HepG2 (cell line): ENCODE results near the gene CBY1. TPM values are rescaled to one million over a fixed set of nuclear protein-coding genes. Genes with fewer than 3 reads are reported as not detected.
A peak's percentile ranks its signal among the peaks of the same experiment; 100 is the strongest.

Source experiments
- ARHGAP35 ChIP-seq: sonication (generic); formaldehyde crosslinking; IDR thresholded peaks from 2 replicates; pipeline ENCODE4 v1.9.0; 2022; ENCODE audit warnings: mild to moderate bottlenecking, inconsistent platforms, moderate library complexity, missing genetic modification reagents, borderline replicate concordance
- HDAC6 ChIP-seq: fragments of 200-600 bp; sonication (generic); IDR thresholded peaks from 2 replicates; pipeline ENCODE4 v1.7.0; 2017; ENCODE audit warnings: mild to moderate bottlenecking, antibody characterized with exemption, low read length, low read depth
- MATR3 ChIP-seq: sonication (generic); formaldehyde crosslinking; IDR thresholded peaks from 2 replicates; pipeline ENCODE4 v1.4.0; 2020; ENCODE audit warnings: missing genetic modification reagents
- MXD1 ChIP-seq: sonication (generic); formaldehyde crosslinking; IDR thresholded peaks from 2 replicates; pipeline ENCODE4 v1.4.0; 2020; ENCODE audit warnings: mild to moderate bottlenecking, missing genetic modification reagents
- PLSCR1 ChIP-seq: sonication (generic); formaldehyde crosslinking; IDR thresholded peaks from 2 replicates; pipeline ENCODE4 v1.5.0; 2020; ENCODE audit warnings: missing genetic modification reagents, mild to moderate bottlenecking, borderline replicate concordance
- RFXANK ChIP-seq: IDR thresholded peaks from 2 replicates; pipeline ENCODE4 v1.6.1; 2016
- RORA ChIP-seq: sonication (generic); formaldehyde crosslinking; IDR thresholded peaks from 2 replicates; pipeline ENCODE4 v1.5.0; 2020; ENCODE audit warnings: mild to moderate bottlenecking, missing genetic modification reagents, moderate library complexity
- SP2 ChIP-seq: sonication (generic); formaldehyde crosslinking; IDR thresholded peaks from 2 replicates; pipeline ENCODE4 v1.5.1; 2020; ENCODE audit warnings: mild to moderate bottlenecking, missing genetic modification reagents
- XBP1 ChIP-seq: sonication (generic); formaldehyde crosslinking; IDR thresholded peaks from 2 replicates; pipeline ENCODE4 v1.5.0; 2020; ENCODE audit warnings: missing genetic modification reagents
- YEATS4 ChIP-seq: sonication (generic); formaldehyde crosslinking; IDR thresholded peaks from 2 replicates; pipeline ENCODE4 v1.4.0; 2020; ENCODE audit warnings: missing genetic modification reagents, borderline replicate concordance
- ZBTB38 ChIP-seq: sonication (generic); formaldehyde crosslinking; IDR thresholded peaks from 2 replicates; pipeline ENCODE4 v1.5.1; 2020; ENCODE audit warnings: mild to moderate bottlenecking, missing genetic modification reagents
- ZNF18 ChIP-seq: sonication (generic); formaldehyde crosslinking; IDR thresholded peaks from 2 replicates; pipeline ENCODE4 v1.8.0; 2022; ENCODE audit warnings: mild to moderate bottlenecking, missing genetic modification reagents; ENCODE audit not compliant: insufficient replicate concordance
- ZNF569 ChIP-seq: sonication (generic); formaldehyde crosslinking; IDR thresholded peaks from 2 replicates; pipeline ENCODE4 v1.5.0; 2020; ENCODE audit warnings: mild to moderate bottlenecking, missing genetic modification reagents, moderate library complexity, borderline replicate concordance
- ZNF782 ChIP-seq: sonication (generic); formaldehyde crosslinking; IDR thresholded peaks from 2 replicates; pipeline ENCODE4 v1.4.0; 2020; ENCODE audit warnings: missing genetic modification reagents, mild to moderate bottlenecking, borderline replicate concordance
- ZNF800 ChIP-seq: sonication (generic); formaldehyde crosslinking; IDR thresholded peaks from 2 replicates; pipeline ENCODE4 v1.4.0; 2020; ENCODE audit warnings: missing genetic modification reagents
- ZNF839 ChIP-seq: sonication (generic); formaldehyde crosslinking; IDR thresholded peaks from 2 replicates; pipeline ENCODE4 v1.4.0; 2020; ENCODE audit warnings: missing genetic modification reagents, mild to moderate bottlenecking, borderline replicate concordance
- polyA plus RNA-seq, 8 experiments: library from polyadenylated mRNA; depleted of rRNA in 3 of 8; stranded (reverse) in 7 of 8; unstranded in 1 of 8; fragments of >200 nt; fragmentation: Illumina TruSeq in 4 of 8; extraction: Trizol in 4 of 8; gene quantifications; 2 replicates each; pipeline versions ENCODE4 v1.2.1 to v1.2.3, GENCODE V29; 2011 to 2016; ENCODE audit warnings: low read depth in 4 of 8, missing spikeins in 1 of 8, mixed read lengths in 1 of 8; ENCODE audit not compliant: insufficient read depth in 1 of 8
- total RNA-seq, 5 experiments: library from RNA; depleted of rRNA; stranded (reverse); fragments of >200 nt; fragmentation: Illumina TruSeq; extraction: Trizol; gene quantifications; 2 replicates each; pipeline ENCODE4 v1.2.3, GENCODE V29; 2016; ENCODE audit warnings: low read depth in 1 of 5
- TF ChIP-seq, protein P1 (sequence below): sonication (generic); formaldehyde crosslinking; IDR thresholded peaks from 2 replicates; pipeline ENCODE4 v1.5.1; 2020; ENCODE audit warnings: missing genetic modification reagents, mild to moderate bottlenecking, borderline replicate concordance
- TF ChIP-seq, protein P2 (sequence below): IDR thresholded peaks from 2 replicates; pipeline ENCODE4 v1.6.1; 2012; ENCODE audit warnings: low read length, improper control_type of control experiment
- TF ChIP-seq, protein P3 (sequence below): sonication (generic); formaldehyde crosslinking; IDR thresholded peaks from 2 replicates; pipeline ENCODE4 v1.8.1; 2023; ENCODE audit warnings: missing genetic modification reagents, mild to moderate bottlenecking, borderline replicate concordance

CBY1 gene
- total and polyA plus RNA-seq, 2 of the 13 experiments (the other 11 are each of a cell fraction or from before 2014, with no cell fraction given) = 19.7 to 20.3 TPM

- no peak; the same call in 1 of the 2 replicates for TF ChIP-seq ZNF800 (CRISPR knock-in tag)
- no peak for TF ChIP-seq RORA
- TF ChIP-seq PLSCR1 (CRISPR knock-in tag) = peak; percentile 81; the same call in 1 of the 2 replicates
- peak; percentile 81 for TF ChIP-seq ARHGAP35 (CRISPR knock-in tag)
- TF ChIP-seq RFXANK (CRISPR knock-in tag) = peak; percentile 62; the same call in 1 of the 2 replicates
- peak; percentile 84; the same call in 1 of the 2 replicates for TF ChIP-seq ZNF782 (CRISPR knock-in tag)
- TF ChIP-seq, protein P1, sequence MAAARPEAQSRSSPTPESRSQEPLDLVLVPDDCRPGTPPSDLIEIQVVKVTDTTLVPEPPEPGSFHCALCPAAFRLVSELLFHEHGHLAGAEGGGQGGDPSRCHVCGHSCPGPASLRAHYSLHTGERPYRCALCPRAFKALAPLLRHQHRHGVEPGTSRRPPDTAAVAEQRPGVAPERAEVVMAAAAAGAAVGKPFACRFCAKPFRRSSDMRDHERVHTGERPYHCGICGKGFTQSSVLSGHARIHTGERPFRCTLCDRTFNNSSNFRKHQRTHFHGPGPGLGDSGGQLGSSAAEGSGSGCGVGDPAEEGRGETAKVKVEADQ = peak; percentile 94; the same call in 1 of the 2 replicates
- peak; percentile 96 for TF ChIP-seq ZBTB38 (CRISPR knock-in tag)
- TF ChIP-seq MXD1 (CRISPR knock-in tag) = peak; percentile 94
- TF ChIP-seq MATR3 (CRISPR knock-in tag) = no peak
- TF ChIP-seq, protein P2, sequence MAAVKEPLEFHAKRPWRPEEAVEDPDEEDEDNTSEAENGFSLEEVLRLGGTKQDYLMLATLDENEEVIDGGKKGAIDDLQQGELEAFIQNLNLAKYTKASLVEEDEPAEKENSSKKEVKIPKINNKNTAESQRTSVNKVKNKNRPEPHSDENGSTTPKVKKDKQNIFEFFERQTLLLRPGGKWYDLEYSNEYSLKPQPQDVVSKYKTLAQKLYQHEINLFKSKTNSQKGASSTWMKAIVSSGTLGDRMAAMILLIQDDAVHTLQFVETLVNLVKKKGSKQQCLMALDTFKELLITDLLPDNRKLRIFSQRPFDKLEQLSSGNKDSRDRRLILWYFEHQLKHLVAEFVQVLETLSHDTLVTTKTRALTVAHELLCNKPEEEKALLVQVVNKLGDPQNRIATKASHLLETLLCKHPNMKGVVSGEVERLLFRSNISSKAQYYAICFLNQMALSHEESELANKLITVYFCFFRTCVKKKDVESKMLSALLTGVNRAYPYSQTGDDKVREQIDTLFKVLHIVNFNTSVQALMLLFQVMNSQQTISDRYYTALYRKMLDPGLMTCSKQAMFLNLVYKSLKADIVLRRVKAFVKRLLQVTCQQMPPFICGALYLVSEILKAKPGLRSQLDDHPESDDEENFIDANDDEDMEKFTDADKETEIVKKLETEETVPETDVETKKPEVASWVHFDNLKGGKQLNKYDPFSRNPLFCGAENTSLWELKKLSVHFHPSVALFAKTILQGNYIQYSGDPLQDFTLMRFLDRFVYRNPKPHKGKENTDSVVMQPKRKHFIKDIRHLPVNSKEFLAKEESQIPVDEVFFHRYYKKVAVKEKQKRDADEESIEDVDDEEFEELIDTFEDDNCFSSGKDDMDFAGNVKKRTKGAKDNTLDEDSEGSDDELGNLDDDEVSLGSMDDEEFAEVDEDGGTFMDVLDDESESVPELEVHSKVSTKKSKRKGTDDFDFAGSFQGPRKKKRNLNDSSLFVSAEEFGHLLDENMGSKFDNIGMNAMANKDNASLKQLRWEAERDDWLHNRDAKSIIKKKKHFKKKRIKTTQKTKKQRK = no peak
- TF ChIP-seq ZNF569 (CRISPR knock-in tag) = no peak
- TF ChIP-seq, protein P3, sequence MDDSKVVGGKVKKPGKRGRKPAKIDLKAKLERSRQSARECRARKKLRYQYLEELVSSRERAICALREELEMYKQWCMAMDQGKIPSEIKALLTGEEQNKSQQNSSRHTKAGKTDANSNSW (CRISPR knock-in tag) = no peak
- peak; percentile 82 for TF ChIP-seq ZNF18 (CRISPR knock-in tag)
- TF ChIP-seq HDAC6 = no peak
- TF ChIP-seq XBP1 (CRISPR knock-in tag) = 0 out of 2 replicates have a peak, but pooled peaks have one; percentile 39
- TF ChIP-seq ZNF839 (CRISPR knock-in tag) = peak; percentile 70; the same call in 1 of the 2 replicates
- TF ChIP-seq SP2 (CRISPR knock-in tag) = peak; percentile 71
- peak; percentile 95 for TF ChIP-seq YEATS4 (CRISPR knock-in tag)
Measured at GRCh38 chr22:38681582-38682335, 25.3 kb downstream of the CBY1 start, which contains the start of gene TOMM22 (continued).
